Osteocyte (in vitro differentiated cells): Measurements from ENCODE around the gene MAML2. TPM values are rescaled to one million over a fixed set of nuclear protein-coding genes. Genes with fewer than 3 reads are reported as not detected.
"Not testable (repeated sequence)": the region's sequence is repeated elsewhere in the genome, so short reads cannot be mapped to it uniquely, and the experiment has no call there.

ENCODE experiments used
- DNase-seq: peaks from one replicate; pipeline ENCODE4 v3.0.0; 2021; ENCODE audit warnings: mixed read lengths; ENCODE audit not compliant: unreplicated experiment; ENCODE audit errors: extremely low spot score
- H3K27ac Mint-ChIP-seq: one replicate; pipeline ENCODE4 v1.8.0; 2021; ENCODE audit warnings: mild to moderate bottlenecking, mixed read lengths; ENCODE audit not compliant: unreplicated experiment
- H3K27me3 Mint-ChIP-seq: one replicate; pipeline ENCODE4 v1.8.0; 2021; ENCODE audit warnings: mixed read lengths; ENCODE audit not compliant: unreplicated experiment
- H3K36me3 Mint-ChIP-seq: one replicate; pipeline ENCODE4 v1.8.0; 2021; ENCODE audit warnings: mixed read lengths; ENCODE audit not compliant: unreplicated experiment
- H3K4me1 Mint-ChIP-seq: one replicate; pipeline ENCODE4 v1.8.0; 2021; ENCODE audit warnings: mixed read lengths; ENCODE audit not compliant: unreplicated experiment
- H3K4me3 Mint-ChIP-seq: one replicate; pipeline ENCODE4 v1.8.0; 2021; ENCODE audit warnings: mild to moderate bottlenecking, moderate library complexity, mixed read lengths; ENCODE audit not compliant: unreplicated experiment
- H3K9me3 Mint-ChIP-seq: one replicate; pipeline ENCODE4 v1.8.0; 2021; ENCODE audit warnings: mixed read lengths; ENCODE audit not compliant: unreplicated experiment
- total RNA-seq: library from RNA; stranded (reverse); gene quantifications from 2 replicates; pipeline ENCODE4 v1.2.1, GENCODE V29; 2021
- TF ChIP-seq, protein P1 (sequence below): fragments of 200-600 bp; sonication (generic); IDR thresholded peaks from 2 replicates; pipeline ENCODE4 v1.5.0; 2021; ENCODE audit warnings: antibody characterized with exemption, mild to moderate bottlenecking, moderate library complexity

MAML2 gene
- total RNA-seq, 1 donor from 2014 or later = 29.3 TPM

DNA sequence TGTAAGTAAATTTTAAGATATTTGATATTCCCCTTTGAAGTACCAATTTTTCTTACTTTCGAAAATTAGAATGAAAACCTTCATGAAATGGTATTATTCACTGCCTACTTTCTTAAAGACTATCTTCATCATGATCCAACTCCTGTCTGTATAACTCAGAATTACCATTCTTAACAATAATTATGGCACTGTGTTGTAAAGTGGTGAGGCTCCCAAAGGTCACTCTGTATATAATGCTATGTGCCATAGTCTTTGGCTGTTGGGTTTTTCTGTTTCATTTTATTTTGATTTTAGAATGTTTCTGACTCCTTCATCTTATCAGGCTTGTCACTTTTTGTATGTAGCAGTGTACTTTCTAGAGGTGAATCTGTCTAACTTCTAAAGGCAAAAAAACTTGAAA is 52.4 kb downstream of the MAML2 start:
- Mint-ChIP-seq H3K9me3 (no peaks in the 10 kb centered on the region), H3K36me3 (peaks cover 9% of the 10 kb centered on the region), H3K27me3 (no peaks in the 10 kb centered on the region), H3K4me1 (peaks cover 49% of the 10 kb centered on the region), H3K4me3 (no peak overlapping the region), H3K27ac (no peak overlapping the region)
- no peak for DNase-seq
- TF ChIP-seq, protein P1, sequence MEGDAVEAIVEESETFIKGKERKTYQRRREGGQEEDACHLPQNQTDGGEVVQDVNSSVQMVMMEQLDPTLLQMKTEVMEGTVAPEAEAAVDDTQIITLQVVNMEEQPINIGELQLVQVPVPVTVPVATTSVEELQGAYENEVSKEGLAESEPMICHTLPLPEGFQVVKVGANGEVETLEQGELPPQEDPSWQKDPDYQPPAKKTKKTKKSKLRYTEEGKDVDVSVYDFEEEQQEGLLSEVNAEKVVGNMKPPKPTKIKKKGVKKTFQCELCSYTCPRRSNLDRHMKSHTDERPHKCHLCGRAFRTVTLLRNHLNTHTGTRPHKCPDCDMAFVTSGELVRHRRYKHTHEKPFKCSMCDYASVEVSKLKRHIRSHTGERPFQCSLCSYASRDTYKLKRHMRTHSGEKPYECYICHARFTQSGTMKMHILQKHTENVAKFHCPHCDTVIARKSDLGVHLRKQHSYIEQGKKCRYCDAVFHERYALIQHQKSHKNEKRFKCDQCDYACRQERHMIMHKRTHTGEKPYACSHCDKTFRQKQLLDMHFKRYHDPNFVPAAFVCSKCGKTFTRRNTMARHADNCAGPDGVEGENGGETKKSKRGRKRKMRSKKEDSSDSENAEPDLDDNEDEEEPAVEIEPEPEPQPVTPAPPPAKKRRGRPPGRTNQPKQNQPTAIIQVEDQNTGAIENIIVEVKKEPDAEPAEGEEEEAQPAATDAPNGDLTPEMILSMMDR = no peak

DNA sequence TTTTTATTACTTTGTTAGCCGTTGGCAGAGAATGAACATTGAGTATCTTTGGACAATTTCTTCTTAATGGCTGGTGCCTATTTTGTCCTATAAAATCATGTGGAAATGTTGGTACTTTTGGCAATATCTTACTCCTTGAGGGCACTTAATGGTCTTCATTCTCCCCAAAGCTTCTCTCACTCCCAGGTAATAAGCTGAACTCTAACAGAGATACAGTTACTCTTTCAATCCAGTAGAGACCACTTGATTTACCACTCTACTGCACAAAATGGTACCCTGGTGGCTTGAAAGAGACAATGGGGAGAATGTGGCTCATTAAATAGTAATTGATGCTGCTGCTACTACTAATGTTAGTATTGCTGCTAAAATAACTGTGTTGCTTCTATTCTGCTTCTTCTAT is 53.0 kb downstream of the MAML2 start:
- TF ChIP-seq, protein P1 = no peak
- H3K4me1 Mint-ChIP-seq = peaks cover 43% of the 10 kb centered on the region
- H3K36me3 Mint-ChIP-seq = peaks cover 13% of the 10 kb centered on the region

GRCh38 chr11:96288915-96289314 is 54.1 kb downstream of the MAML2 start:
- TF ChIP-seq, protein P1 = no peak
- Mint-ChIP-seq H3K4me3 (no peak overlapping the region), H3K4me1 (peaks cover 31% of the 10 kb centered on the region), H3K9me3 (no peaks in the 10 kb centered on the region), H3K36me3 (peaks cover 13% of the 10 kb centered on the region), H3K27me3 (no peaks in the 10 kb centered on the region), H3K27ac (no peak overlapping the region)
- no peak for DNase-seq

More for the DNA sequence above, 53.0 kb downstream of the MAML2 start:
- no peak overlapping the region for H3K4me3 Mint-ChIP-seq
- no peak for DNase-seq
- no peaks in the 10 kb centered on the region for H3K9me3 Mint-ChIP-seq
- H3K27ac Mint-ChIP-seq = no peak overlapping the region
- no peaks in the 10 kb centered on the region for H3K27me3 Mint-ChIP-seq

GRCh38 chr11:96287822-96288439 is 55.1 kb downstream of the MAML2 start:
- Mint-ChIP-seq H3K4me1 (peaks cover 24% of the 10 kb centered on the region), H3K36me3 (peaks cover 13% of the 10 kb centered on the region), H3K9me3 (no peaks in the 10 kb centered on the region), H3K27me3 (no peaks in the 10 kb centered on the region), H3K27ac (peak overlapping the region; percentile 56), H3K4me3 (no peak overlapping the region)
- TF ChIP-seq, protein P1 = no peak
- no peak for DNase-seq

- H3K4me1 Mint-ChIP-seq = peaks cover 21% of the 10 kb centered on the region
- H3K4me3 Mint-ChIP-seq, H3K27ac Mint-ChIP-seq, H3K9me3 Mint-ChIP-seq, H3K27me3 Mint-ChIP-seq, DNase-seq: not testable (repeated sequence)
- peaks cover 12% of the 10 kb centered on the region for H3K36me3 Mint-ChIP-seq
Measured at GRCh38 chr11:96285985-96286384, 57.0 kb downstream of the MAML2 start.
